Stimulated activated CD8-positive, alpha-beta memory T cell treated with anti-CD3 and anti-CD28 coated beads, Interleukin-2, amount 100 ng/mL, for 1 hour (primary cell): Measurements from ENCODE around the gene TBR1.

ENCODE experiments used
- DNase-seq, 2 donors: peaks; one replicate each; pipeline ENCODE4 v3.0.0-alpha.2; 2020; ENCODE audit warnings: low read depth in 2 of 2

TBR1 gene

DNA sequence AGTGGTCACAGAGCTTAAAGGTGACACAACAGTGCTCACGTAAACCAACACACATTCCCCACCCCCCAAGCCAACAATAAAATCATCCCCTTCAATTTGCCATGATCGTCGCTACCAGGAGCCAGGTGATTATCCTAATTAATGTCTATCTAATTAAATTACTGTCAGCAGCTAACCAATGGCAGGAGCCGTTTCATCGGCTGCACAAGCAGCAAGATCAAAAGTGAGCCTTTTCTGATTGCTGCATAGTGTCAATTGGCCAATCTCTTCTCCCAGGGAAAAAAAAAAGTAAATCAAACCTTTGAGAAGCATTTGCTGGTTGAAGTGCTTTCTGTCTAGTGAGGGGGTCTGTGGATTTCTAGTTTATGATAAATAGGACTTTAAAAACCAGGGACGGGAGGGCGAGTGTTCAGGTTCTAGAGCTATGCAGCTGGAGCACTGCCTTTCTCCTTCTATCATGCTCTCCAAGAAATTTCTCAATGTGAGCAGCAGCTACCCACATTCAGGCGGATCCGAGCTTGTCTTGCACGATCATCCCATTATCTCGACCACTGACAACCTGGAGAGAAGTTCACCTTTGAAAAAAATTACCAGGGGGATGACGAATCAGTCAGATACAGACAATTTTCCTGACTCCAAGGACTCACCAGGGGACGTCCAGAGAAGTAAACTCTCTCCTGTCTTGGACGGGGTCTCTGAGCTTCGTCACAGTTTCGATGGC, at the start of gene TBR1:
Gene TBR1, plus strand, starts transcription at position 311 of the 721 bp plus-strand sequence. Its CDS starts 114 bp downstream, at position 425.
- DNase-seq: no peak

- DNase-seq: no peak
These were observed 48.4 kb upstream of the TBR1 start for GRCh38 chr2:161367675-161368074.

GRCh38 chr2:161369311-161369710, 46.8 kb upstream of the TBR1 start:
- DNase-seq: no peak

GRCh38 chr2:161370981-161371380, 45.1 kb upstream of the TBR1 start:
- no peak for DNase-seq

GRCh38 chr2:161371869-161372268, 44.2 kb upstream of the TBR1 start:
- no peak for DNase-seq

GRCh38 chr2:161373942-161374341, 42.2 kb upstream of the TBR1 start:
- DNase-seq: no peak

DNA sequence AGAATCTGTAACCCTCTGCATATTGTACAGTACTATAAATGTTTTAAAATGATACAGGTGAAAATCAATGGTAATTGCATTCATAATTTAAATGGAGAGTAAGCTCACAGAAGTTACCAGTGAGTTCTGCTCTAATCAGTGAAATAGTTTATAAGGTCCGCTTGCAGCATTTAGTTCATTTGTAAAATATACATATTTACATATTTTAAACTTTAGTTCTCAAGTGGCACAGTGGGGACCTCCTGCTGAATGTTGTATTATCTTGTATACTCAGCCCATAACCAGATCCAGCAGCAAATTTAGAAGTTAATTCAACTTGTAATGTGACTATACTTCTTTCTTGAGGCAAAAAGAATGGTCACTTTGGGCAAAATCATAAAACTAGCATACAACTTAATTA, 41.7 kb upstream of the TBR1 start:
- no peak for DNase-seq

GRCh38 chr2:161379740-161380139, 36.4 kb upstream of the TBR1 start:
- DNase-seq: no peak

GRCh38 chr2:161381546-161381945, 34.6 kb upstream of the TBR1 start:
- DNase-seq: no peak

GRCh38 chr2:161382747-161383146, 33.4 kb upstream of the TBR1 start:
- no peak for DNase-seq

DNA sequence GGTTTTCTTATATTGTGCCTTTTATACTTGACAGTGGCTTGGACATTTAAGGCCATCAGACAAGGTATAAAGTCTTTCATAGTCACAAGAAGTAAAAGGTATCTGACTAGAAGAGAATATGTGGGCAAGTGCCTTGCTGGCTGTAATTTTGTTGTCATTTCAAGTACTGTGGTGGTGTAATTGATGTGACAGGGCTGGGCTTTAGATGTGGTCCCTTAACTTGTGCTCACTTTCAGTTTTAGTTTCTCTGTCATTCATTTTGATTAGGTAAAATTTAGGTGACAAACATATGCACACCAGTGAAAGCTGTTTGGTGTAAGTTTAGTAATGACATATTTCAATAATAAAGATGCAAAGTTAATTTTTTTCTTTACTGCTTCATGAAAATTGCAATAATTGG, 31.2 kb upstream of the TBR1 start:
- DNase-seq: no peak

DNA sequence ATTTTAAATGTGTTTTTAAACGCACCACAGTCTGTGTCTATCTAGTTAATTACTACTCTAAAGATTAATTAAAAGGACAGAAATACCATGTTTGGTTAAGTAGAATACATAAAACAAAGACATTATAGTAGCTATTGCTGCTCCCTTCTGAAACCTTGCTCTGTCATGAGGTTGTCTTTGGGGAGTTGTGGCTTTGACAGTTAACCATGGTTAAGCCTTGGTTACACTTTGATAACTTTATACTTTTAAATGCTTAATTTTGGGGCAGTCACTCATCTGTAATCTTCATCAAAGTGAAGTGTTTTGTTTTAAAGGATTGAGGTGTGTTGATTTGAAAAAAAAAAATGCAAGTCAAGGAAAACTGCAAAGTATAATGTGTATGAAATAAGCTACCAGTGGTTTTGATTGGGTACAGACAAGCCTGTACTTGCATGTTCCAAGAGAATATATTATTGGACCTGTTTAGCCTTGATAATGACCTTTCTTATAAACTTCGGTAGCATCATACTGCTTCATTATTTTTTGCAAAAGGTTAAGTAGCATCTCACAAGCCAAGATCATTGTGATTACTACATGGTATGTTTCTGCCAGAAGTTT, 29.8 kb upstream of the TBR1 start:
- DNase-seq: no peak

DNA sequence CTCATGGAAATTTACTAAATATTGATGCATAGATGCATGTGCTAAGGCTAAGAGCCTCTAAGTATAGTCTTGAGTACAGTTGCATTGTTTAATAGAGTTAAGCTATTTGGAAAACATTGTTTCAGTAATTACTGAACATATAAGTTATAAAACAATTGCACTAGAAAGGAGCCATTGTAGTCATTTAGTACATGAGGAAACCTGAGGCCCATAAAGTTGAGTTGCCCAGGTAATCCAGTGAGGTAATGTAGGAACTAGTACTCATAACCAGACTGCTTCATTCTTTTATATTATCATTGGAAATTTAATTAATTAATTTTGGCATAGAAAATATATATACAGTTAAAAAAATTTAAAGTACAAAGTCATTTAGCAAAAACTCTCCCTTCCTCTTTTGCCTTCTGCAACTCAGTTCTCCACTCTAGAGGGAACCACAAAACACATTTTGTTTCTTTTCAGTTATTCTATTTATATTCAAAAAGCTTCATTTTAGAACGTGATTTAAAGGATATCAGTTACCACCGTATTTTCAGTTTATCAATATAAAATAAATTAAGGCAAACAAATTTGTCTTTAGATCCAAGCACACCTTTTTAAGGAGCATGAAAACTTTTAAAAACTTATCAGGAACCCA, 27.8 kb upstream of the TBR1 start:
- DNase-seq: no peak

GRCh38 chr2:161391737-161392506, 24.2 kb upstream of the TBR1 start:
- DNase-seq: no peak

DNA sequence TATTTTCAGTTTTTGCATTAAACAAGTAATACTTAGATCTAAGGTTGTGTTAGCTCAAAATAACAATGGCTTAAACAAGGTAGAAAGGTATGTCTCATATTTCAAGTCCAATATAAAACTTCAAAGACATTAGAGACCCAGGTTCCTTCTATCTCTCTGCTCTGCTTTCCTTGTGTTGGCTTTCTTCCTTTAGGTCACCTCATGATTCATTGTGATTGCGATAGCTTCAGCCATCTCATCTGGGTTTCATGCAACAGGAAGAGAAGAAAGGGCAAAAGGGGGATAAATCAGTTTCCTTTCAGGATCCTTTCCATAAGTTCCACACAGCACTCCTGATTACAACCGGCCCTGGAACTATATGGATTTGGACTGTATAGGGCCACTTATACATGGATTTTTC, 16.0 kb upstream of the TBR1 start:
- DNase-seq: no peak

- no peak for DNase-seq
These were observed 13.8 kb upstream of the TBR1 start for GRCh38 chr2:161402297-161402696.

DNA sequence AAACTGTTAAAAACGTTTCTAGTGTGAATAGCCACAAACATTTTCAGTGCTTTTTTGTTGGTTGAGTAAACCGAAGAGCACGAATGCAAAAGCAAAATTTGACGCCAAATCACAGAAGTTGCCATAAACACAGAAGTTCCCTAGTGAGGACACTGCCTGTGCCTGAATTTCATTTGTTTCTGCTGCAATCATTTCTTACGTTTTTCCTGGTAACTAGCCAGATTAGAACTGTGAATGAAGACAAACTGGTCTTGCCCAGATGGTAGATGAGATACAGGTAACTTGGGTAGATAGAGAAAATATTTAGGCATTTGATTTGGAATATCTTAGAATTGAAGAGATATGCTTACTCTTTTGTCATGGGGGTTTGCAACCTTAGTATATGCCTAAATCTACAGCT, 9.8 kb upstream of the TBR1 start:
- no peak for DNase-seq

GRCh38 chr2:161407597-161407996, 8.5 kb upstream of the TBR1 start:
- DNase-seq: no peak

GRCh38 chr2:161409308-161409907, 6.7 kb upstream of the TBR1 start:
- no peak for DNase-seq

GRCh38 chr2:161412346-161412745, 3.8 kb upstream of the TBR1 start:
- no peak for DNase-seq

- no peak for DNase-seq
These were observed 1.8 kb upstream of the TBR1 start for GRCh38 chr2:161414042-161415033.
